H1 (cell line): ENCODE measurements around the gene EWSR1.

Source experiments
- EZH2 ChIP-seq: fragments of 200-600 bp; sonication (generic); IDR thresholded peaks from 2 replicates; pipeline ENCODE4 v1.7.1; 2012; ENCODE audit warnings: low read depth, mild to moderate bottlenecking, moderate library complexity, low read length, inconsistent platforms; ENCODE audit not compliant: severe bottlenecking
- JUND ChIP-seq: IDR thresholded peaks from 2 replicates; pipeline ENCODE4 v1.6.1; 2011; ENCODE audit warnings: mild to moderate bottlenecking, improper control_type of control experiment, low read length
- TEAD4 ChIP-seq: IDR thresholded peaks from 2 replicates; pipeline ENCODE4 v1.6.1; 2012; ENCODE audit warnings: low read depth, low read length, inconsistent platforms, mixed read lengths
- TF ChIP-seq, protein P1 (sequence below), 3 experiments: IDR thresholded peaks; 1 replicate in 2 of 3; 2 replicates in 1 of 3; pipeline versions ENCODE4 v1.5.1 to v1.6.1; 2011; ENCODE audit warnings: low read length in 3 of 3, mild to moderate bottlenecking in 3 of 3, inconsistent platforms in 2 of 3, low read depth in 1 of 3, moderate library complexity in 1 of 3; ENCODE audit not compliant: insufficient read depth in 1 of 3; ENCODE audit errors: control extremely low read depth in 1 of 3

DNA sequence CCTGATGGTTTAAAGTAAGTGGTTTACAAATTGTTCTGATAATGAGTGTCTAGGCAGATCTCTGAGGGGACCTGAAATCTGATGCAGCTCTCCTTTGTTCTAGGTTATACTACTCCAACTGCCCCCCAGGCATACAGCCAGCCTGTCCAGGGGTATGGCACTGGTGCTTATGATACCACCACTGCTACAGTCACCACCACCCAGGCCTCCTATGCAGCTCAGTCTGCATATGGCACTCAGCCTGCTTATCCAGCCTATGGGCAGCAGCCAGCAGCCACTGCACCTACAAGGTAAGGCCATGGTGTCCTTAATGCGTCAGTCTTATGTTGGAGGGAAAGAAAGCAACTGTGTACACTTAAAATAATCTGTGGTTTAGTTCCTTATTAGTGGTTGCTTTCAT is 9.9 kb downstream of the EWSR1 start:
- TF ChIP-seq EZH2 (no peak), JUND (no peak), TEAD4 (no peak)
- TF ChIP-seq, protein P1, sequence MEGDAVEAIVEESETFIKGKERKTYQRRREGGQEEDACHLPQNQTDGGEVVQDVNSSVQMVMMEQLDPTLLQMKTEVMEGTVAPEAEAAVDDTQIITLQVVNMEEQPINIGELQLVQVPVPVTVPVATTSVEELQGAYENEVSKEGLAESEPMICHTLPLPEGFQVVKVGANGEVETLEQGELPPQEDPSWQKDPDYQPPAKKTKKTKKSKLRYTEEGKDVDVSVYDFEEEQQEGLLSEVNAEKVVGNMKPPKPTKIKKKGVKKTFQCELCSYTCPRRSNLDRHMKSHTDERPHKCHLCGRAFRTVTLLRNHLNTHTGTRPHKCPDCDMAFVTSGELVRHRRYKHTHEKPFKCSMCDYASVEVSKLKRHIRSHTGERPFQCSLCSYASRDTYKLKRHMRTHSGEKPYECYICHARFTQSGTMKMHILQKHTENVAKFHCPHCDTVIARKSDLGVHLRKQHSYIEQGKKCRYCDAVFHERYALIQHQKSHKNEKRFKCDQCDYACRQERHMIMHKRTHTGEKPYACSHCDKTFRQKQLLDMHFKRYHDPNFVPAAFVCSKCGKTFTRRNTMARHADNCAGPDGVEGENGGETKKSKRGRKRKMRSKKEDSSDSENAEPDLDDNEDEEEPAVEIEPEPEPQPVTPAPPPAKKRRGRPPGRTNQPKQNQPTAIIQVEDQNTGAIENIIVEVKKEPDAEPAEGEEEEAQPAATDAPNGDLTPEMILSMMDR (IDR thresholded peaks at IDR 0.05; ENCODE audit: control extremely low read depth in 1 of 3, insufficient read depth in 1 of 3, low read depth in 1 of 3, low read length in 3 of 3) = no peak
